Measurements from ENCODE around the gene BMP6. TPM values are rescaled to one million over a fixed set of nuclear protein-coding genes. Genes with fewer than 3 reads are reported as not detected.

The BMP6 gene
- total and polyA plus RNA-seq, 2 experiments from 2014 or later = 0.84 to 2.8 TPM

DNA sequence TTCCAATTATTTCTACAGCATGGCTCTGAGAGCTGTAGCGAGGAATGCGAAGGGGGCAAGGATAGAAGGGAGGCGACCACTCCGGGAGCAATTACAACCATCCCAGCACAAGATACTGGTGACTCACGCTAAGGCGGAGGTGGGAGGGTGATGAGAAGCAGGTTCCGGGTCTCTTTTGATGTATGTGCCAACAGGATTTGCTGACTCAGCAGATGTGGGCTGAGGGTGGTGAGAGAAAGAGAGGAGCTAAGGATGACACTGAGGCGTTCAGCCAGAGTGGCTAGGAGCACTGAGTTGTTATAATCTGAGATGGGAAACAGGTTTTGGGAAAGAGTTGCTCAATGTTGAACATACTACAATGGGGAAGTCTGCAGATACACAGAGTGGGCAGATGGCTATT, 194.0 kb downstream of the BMP6 start (continued):
- TF ChIP-seq, protein P1, sequence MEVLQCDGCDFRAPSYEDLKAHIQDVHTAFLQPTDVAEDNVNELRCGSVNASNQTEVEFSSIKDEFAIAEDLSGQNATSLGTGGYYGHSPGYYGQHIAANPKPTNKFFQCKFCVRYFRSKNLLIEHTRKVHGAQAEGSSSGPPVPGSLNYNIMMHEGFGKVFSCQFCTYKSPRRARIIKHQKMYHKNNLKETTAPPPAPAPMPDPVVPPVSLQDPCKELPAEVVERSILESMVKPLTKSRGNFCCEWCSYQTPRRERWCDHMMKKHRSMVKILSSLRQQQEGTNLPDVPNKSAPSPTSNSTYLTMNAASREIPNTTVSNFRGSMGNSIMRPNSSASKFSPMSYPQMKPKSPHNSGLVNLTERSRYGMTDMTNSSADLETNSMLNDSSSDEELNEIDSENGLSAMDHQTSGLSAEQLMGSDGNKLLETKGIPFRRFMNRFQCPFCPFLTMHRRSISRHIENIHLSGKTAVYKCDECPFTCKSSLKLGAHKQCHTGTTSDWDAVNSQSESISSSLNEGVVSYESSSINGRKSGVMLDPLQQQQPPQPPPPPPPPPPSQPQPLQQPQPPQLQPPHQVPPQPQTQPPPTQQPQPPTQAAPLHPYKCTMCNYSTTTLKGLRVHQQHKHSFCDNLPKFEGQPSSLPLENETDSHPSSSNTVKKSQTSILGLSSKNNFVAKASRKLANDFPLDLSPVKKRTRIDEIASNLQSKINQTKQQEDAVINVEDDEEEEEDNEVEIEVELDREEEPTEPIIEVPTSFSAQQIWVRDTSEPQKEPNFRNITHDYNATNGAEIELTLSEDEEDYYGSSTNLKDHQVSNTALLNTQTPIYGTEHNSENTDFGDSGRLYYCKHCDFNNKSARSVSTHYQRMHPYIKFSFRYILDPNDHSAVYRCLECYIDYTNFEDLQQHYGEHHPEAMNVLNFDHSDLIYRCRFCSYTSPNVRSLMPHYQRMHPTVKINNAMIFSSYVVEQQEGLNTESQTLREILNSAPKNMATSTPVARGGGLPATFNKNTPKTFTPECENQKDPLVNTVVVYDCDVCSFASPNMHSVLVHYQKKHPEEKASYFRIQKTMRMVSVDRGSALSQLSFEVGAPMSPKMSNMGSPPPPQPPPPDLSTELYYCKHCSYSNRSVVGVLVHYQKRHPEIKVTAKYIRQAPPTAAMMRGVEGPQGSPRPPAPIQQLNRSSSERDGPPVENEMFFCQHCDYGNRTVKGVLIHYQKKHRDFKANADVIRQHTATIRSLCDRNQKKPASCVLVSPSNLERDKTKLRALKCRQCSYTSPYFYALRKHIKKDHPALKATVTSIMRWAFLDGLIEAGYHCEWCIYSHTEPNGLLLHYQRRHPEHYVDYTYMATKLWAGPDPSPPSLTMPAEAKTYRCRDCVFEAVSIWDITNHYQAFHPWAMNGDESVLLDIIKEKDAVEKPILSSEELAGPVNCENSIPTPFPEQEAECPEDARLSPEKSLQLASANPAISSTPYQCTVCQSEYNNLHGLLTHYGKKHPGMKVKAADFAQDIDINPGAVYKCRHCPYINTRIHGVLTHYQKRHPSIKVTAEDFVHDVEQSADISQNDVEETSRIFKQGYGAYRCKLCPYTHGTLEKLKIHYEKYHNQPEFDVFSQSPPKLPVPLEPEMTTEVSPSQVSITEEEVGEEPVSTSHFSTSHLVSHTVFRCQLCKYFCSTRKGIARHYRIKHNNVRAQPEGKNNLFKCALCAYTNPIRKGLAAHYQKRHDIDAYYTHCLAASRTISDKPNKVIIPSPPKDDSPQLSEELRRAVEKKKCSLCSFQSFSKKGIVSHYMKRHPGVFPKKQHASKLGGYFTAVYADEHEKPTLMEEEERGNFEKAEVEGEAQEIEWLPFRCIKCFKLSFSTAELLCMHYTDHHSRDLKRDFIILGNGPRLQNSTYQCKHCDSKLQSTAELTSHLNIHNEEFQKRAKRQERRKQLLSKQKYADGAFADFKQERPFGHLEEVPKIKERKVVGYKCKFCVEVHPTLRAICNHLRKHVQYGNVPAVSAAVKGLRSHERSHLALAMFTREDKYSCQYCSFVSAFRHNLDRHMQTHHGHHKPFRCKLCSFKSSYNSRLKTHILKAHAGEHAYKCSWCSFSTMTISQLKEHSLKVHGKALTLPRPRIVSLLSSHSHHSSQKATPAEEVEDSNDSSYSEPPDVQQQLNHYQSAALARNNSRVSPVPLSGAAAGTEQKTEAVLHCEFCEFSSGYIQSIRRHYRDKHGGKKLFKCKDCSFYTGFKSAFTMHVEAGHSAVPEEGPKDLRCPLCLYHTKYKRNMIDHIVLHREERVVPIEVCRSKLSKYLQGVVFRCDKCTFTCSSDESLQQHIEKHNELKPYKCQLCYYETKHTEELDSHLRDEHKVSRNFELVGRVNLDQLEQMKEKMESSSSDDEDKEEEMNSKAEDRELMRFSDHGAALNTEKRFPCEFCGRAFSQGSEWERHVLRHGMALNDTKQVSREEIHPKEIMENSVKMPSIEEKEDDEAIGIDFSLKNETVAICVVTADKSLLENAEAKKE (CRISPR knock-in tag; IDR thresholded peaks at IDR 0.05) = no peak
- TF ChIP-seq, protein P2, sequence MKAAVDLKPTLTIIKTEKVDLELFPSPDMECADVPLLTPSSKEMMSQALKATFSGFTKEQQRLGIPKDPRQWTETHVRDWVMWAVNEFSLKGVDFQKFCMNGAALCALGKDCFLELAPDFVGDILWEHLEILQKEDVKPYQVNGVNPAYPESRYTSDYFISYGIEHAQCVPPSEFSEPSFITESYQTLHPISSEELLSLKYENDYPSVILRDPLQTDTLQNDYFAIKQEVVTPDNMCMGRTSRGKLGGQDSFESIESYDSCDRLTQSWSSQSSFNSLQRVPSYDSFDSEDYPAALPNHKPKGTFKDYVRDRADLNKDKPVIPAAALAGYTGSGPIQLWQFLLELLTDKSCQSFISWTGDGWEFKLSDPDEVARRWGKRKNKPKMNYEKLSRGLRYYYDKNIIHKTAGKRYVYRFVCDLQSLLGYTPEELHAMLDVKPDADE (IDR thresholded peaks at IDR 0.05) = no peak
- TF ChIP-seq ZNF331 (CRISPR knock-in tag; IDR thresholded peaks at IDR 0.05; ENCODE audit: low read depth) (no peak), POLR2AphosphoS5 (IDR thresholded peaks at IDR 0.05; ENCODE audit: low read depth) (no peak), EZH2 (IDR thresholded peaks at IDR 0.05; ENCODE audit: low read depth, unreplicated experiment) (no peak)

DNA sequence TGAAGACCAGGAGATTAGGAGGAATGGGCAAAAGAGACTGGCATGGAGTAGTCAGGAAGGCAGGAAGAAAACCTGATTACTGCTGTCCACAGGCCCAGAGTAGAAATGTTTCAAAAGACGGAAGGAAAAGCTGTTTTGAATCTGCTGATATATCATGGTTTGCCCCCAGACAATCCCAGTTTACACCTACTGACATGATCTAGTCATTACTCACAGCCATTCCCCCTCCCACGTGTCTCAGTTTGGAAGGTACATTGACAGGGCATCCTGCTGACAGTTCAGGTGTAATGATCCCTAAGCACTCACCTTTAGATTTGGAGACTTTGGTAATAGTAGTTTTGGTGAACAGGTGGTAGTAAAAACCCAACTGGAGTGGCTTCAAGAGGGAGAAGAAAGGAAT, 194.5 kb downstream of the BMP6 start:
- no peaks in the 10 kb centered on the region for H4K20me1 ChIP-seq (replicated peaks; ENCODE audit: insufficient read depth)
- H3K36me3 Mint-ChIP-seq (ENCODE audit: low read depth) = peaks cover 8% of the 10 kb centered on the region
- H3K9me3 Mint-ChIP-seq = peaks cover 19% of the 10 kb centered on the region
- H3K27me3 Mint-ChIP-seq (ENCODE audit: insufficient read depth, low read depth, poor library complexity) = no peaks in the 10 kb centered on the region
- no peak overlapping the region for H3K27ac Mint-ChIP-seq
- no peaks in the 10 kb centered on the region for H3K4me1 Mint-ChIP-seq
- 0 out of 2 replicates have a peak, but pooled peaks cover 3% of the 10 kb centered on the region for H3K9me2 ChIP-seq (ENCODE audit: insufficient read depth)
- H3K4me2 ChIP-seq = no peak overlapping the region
- H3K79me2 ChIP-seq (replicated peaks; ENCODE audit: insufficient read depth) = no peaks in the 10 kb centered on the region
- no peak for ATAC-seq
- H3K27ac ChIP-seq (ENCODE audit: low read depth) = no peak overlapping the region
- H3K4me1 ChIP-seq (ENCODE audit: insufficient read depth) = no peaks in the 10 kb centered on the region
- H3K4me3 ChIP-seq = no peak overlapping the region
- H3K4me3 Mint-ChIP-seq = no peak overlapping the region
- peaks cover 4% of the 10 kb centered on the region; the same call in 1 of the 2 replicates for H3K36me3 ChIP-seq (ENCODE audit: insufficient read depth)
- no peaks in the 10 kb centered on the region for H3F3A ChIP-seq (replicated peaks; ENCODE audit: low read depth)
- no peak overlapping the region for H2AFZ ChIP-seq
- DNase-seq (ENCODE audit: low spot score) = no peak
- H3K27me3 ChIP-seq (ENCODE audit: insufficient read depth) = no peaks in the 10 kb centered on the region
- TF ChIP-seq EZH2phosphoT487 (IDR thresholded peaks at IDR 0.05; ENCODE audit: unreplicated experiment) (no peak), NANOG (IDR thresholded peaks at IDR 0.05; ENCODE audit: borderline replicate concordance) (no peak), JUNB (IDR thresholded peaks at IDR 0.05; ENCODE audit: unreplicated experiment) (no peak), CREB1 (CRISPR knock-in tag; IDR thresholded peaks at IDR 0.05; ENCODE audit: low read depth) (no peak), EZH2 (IDR thresholded peaks at IDR 0.05; ENCODE audit: low read depth, unreplicated experiment) (no peak), ZNF331 (CRISPR knock-in tag; IDR thresholded peaks at IDR 0.05; ENCODE audit: low read depth) (no peak)
- TF ChIP-seq, protein P1 (CRISPR knock-in tag; IDR thresholded peaks at IDR 0.05) = no peak
